ENCODE measurements around the gene CAMK4. TPM values are rescaled to one million over a fixed set of nuclear protein-coding genes. Genes with fewer than 3 reads are reported as not detected.

The CAMK4 gene
- total and polyA plus RNA-seq, 2 donors (not counting 1 experiment from before 2014, with no cell fraction given), result 0.83 to 5.9 TPM

GRCh38 chr5:111375645-111376044 lies 151.5 kb downstream of the CAMK4 start:
- H3K4me3 ChIP-seq (replicated peaks in 1 of 4; ENCODE audit: control extremely low read depth in 1 of 4, insufficient read depth in 1 of 4, low read depth in 3 of 4, low read length in 4 of 4), result no peak overlapping the region
- no peak for TF ChIP-seq EZH2 (IDR thresholded peaks at IDR 0.05; ENCODE audit: low read length, missing control alignments)
- TF ChIP-seq CTCF (conservative IDR thresholded peaks at IDR 0.05 in 1 of 2, IDR thresholded peaks at IDR 0.05 in 1 of 2; ENCODE audit: low read depth in 1 of 2, low read length in 2 of 2), result no peak

GRCh38 chr5:111377306-111377705 lies 153.1 kb downstream of the CAMK4 start:
- DNase-seq (ENCODE audit: low read depth in 2 of 2), result no peak
- H3K4me1 ChIP-seq (ENCODE audit: control insufficient read depth, extremely low read depth, insufficient read depth, low read length), result no peaks in the 10 kb centered on the region
- no peak for TF ChIP-seq EZH2 (IDR thresholded peaks at IDR 0.05; ENCODE audit: low read length, missing control alignments)
- no peak for TF ChIP-seq CTCF (conservative IDR thresholded peaks at IDR 0.05 in 1 of 2, IDR thresholded peaks at IDR 0.05 in 1 of 2; ENCODE audit: low read depth in 1 of 2, low read length in 2 of 2)

More at GRCh38 chr5:111375645-111376044, 151.5 kb downstream of the CAMK4 start:
- Histone ChIP-seq H4K20me1 (ENCODE audit: control insufficient read depth, extremely low read depth, insufficient read depth, low read length) (no peaks in the 10 kb centered on the region), H3K9ac (ENCODE audit: insufficient read depth, low read length) (no peak overlapping the region), H3K36me3 (ENCODE audit: control insufficient read depth, insufficient read depth, low read length) (no peaks in the 10 kb centered on the region), H3K79me2 (ENCODE audit: control insufficient read depth, insufficient read depth, low read length) (no peaks in the 10 kb centered on the region), H2AFZ (ENCODE audit: low read length) (no peak overlapping the region), H3K27ac (ENCODE audit: insufficient read depth, low read length) (no peak overlapping the region), H3K9me3 (ENCODE audit: control insufficient read depth, insufficient read depth, low read depth, low read length) (no peaks in the 10 kb centered on the region), H3K4me1 (ENCODE audit: control insufficient read depth, extremely low read depth, insufficient read depth, low read length) (no peaks in the 10 kb centered on the region), H3K4me2 (ENCODE audit: extremely low read depth, insufficient read depth, low read length) (no peak overlapping the region), H3K27me3 (ENCODE audit: control insufficient read depth, insufficient read depth, low read length) (no peaks in the 10 kb centered on the region)
- DNase-seq (ENCODE audit: low read depth in 2 of 2), result no peak

GRCh38 chr5:111379391-111379816 lies 155.2 kb downstream of the CAMK4 start:
- peak in 1 of 2 donors; percentile 33 for DNase-seq (ENCODE audit: low read depth in 2 of 2)
- H3K27ac ChIP-seq (ENCODE audit: insufficient read depth, low read length), result no peak overlapping the region
- no peaks in the 10 kb centered on the region for H3K36me3 ChIP-seq (ENCODE audit: control insufficient read depth, insufficient read depth, low read length)

More at GRCh38 chr5:111377306-111377705, 153.1 kb downstream of the CAMK4 start:
- no peak overlapping the region for H2AFZ ChIP-seq (ENCODE audit: low read length)
- no peak overlapping the region for H3K4me3 ChIP-seq (replicated peaks in 1 of 4; ENCODE audit: control extremely low read depth in 1 of 4, insufficient read depth in 1 of 4, low read depth in 3 of 4, low read length in 4 of 4)
- no peak overlapping the region for H3K9ac ChIP-seq (ENCODE audit: insufficient read depth, low read length)
- H4K20me1 ChIP-seq (ENCODE audit: control insufficient read depth, extremely low read depth, insufficient read depth, low read length), result no peaks in the 10 kb centered on the region
- H3K9me3 ChIP-seq (ENCODE audit: control insufficient read depth, insufficient read depth, low read depth, low read length), result no peaks in the 10 kb centered on the region
- no peaks in the 10 kb centered on the region for H3K27me3 ChIP-seq (ENCODE audit: control insufficient read depth, insufficient read depth, low read length)
- no peaks in the 10 kb centered on the region for H3K36me3 ChIP-seq (ENCODE audit: control insufficient read depth, insufficient read depth, low read length)
- H3K4me2 ChIP-seq (ENCODE audit: extremely low read depth, insufficient read depth, low read length), result no peak overlapping the region
- no peak overlapping the region for H3K27ac ChIP-seq (ENCODE audit: insufficient read depth, low read length)
- H3K79me2 ChIP-seq (ENCODE audit: control insufficient read depth, insufficient read depth, low read length), result no peaks in the 10 kb centered on the region

More at GRCh38 chr5:111379391-111379816, 155.2 kb downstream of the CAMK4 start:
- no peaks in the 10 kb centered on the region for H3K79me2 ChIP-seq (ENCODE audit: control insufficient read depth, insufficient read depth, low read length)
- H3K4me2 ChIP-seq (ENCODE audit: extremely low read depth, insufficient read depth, low read length), result no peak overlapping the region
- no peak overlapping the region for H2AFZ ChIP-seq (ENCODE audit: low read length)
- no peaks in the 10 kb centered on the region for H3K27me3 ChIP-seq (ENCODE audit: control insufficient read depth, insufficient read depth, low read length)
- TF ChIP-seq EZH2 (IDR thresholded peaks at IDR 0.05; ENCODE audit: low read length, missing control alignments) (no peak), CTCF (conservative IDR thresholded peaks at IDR 0.05 in 1 of 2, IDR thresholded peaks at IDR 0.05 in 1 of 2; ENCODE audit: low read depth in 1 of 2, low read length in 2 of 2) (no peak)
- H3K4me1 ChIP-seq (ENCODE audit: control insufficient read depth, extremely low read depth, insufficient read depth, low read length), result no peaks in the 10 kb centered on the region
- H3K9ac ChIP-seq (ENCODE audit: insufficient read depth, low read length), result no peak overlapping the region
- no peaks in the 10 kb centered on the region for H4K20me1 ChIP-seq (ENCODE audit: control insufficient read depth, extremely low read depth, insufficient read depth, low read length)
- no peak overlapping the region for H3K4me3 ChIP-seq (replicated peaks in 1 of 4; ENCODE audit: control extremely low read depth in 1 of 4, insufficient read depth in 1 of 4, low read depth in 3 of 4, low read length in 4 of 4)
- no peaks in the 10 kb centered on the region for H3K9me3 ChIP-seq (ENCODE audit: control insufficient read depth, insufficient read depth, low read depth, low read length)

Data from fibroblast of lung (primary cell).